ENCODE data around the gene CENPF.

DNA sequence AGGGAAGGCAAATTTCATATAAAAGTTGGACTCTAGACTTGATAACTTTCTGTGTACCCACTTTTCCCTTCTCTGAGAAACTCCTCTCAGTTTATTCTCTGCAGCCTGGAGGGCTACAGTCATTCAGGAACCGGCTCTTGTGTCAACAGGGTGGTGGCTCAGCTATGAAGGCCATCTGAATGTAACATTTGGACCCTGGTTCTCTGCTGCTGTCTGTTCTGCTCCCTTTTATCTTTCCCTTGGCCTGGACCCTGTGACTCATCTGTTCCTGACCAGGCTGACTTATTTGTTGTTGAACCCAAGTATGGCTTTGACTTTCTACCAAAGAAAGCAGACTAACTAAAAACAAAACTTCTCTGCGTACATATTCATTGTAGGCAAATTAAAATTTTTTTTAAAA lies 75.4 kb downstream of the CENPF start:
- TF ChIP-seq, protein P1, sequence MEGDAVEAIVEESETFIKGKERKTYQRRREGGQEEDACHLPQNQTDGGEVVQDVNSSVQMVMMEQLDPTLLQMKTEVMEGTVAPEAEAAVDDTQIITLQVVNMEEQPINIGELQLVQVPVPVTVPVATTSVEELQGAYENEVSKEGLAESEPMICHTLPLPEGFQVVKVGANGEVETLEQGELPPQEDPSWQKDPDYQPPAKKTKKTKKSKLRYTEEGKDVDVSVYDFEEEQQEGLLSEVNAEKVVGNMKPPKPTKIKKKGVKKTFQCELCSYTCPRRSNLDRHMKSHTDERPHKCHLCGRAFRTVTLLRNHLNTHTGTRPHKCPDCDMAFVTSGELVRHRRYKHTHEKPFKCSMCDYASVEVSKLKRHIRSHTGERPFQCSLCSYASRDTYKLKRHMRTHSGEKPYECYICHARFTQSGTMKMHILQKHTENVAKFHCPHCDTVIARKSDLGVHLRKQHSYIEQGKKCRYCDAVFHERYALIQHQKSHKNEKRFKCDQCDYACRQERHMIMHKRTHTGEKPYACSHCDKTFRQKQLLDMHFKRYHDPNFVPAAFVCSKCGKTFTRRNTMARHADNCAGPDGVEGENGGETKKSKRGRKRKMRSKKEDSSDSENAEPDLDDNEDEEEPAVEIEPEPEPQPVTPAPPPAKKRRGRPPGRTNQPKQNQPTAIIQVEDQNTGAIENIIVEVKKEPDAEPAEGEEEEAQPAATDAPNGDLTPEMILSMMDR (conservative IDR thresholded peaks at IDR 0.05; ENCODE audit: low read length): no peak
- TF ChIP-seq EZH2phosphoT487 (IDR thresholded peaks at IDR 0.05; ENCODE audit: borderline replicate concordance, low read depth, low read length): no peak

Measured in OCI-LY7 (cell line).